Measurements from ENCODE around the gene DAD1.

DNA sequence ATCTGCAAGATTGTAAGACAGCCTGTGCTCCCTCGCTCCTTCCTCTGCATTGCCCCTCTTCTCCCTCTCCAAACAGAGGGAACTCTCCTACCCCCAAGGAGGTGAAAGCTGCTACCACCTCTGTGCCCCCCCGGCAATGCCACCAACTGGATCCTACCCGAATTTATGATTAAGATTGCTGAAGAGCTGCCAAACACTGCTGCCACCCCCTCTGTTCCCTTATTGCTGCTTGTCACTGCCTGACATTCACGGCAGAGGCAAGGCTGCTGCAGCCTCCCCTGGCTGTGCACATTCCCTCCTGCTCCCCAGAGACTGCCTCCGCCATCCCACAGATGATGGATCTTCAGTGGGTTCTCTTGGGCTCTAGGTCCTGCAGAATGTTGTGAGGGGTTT is 37.4 kb downstream of the DAD1 start:
- TF ChIP-seq, protein P1, sequence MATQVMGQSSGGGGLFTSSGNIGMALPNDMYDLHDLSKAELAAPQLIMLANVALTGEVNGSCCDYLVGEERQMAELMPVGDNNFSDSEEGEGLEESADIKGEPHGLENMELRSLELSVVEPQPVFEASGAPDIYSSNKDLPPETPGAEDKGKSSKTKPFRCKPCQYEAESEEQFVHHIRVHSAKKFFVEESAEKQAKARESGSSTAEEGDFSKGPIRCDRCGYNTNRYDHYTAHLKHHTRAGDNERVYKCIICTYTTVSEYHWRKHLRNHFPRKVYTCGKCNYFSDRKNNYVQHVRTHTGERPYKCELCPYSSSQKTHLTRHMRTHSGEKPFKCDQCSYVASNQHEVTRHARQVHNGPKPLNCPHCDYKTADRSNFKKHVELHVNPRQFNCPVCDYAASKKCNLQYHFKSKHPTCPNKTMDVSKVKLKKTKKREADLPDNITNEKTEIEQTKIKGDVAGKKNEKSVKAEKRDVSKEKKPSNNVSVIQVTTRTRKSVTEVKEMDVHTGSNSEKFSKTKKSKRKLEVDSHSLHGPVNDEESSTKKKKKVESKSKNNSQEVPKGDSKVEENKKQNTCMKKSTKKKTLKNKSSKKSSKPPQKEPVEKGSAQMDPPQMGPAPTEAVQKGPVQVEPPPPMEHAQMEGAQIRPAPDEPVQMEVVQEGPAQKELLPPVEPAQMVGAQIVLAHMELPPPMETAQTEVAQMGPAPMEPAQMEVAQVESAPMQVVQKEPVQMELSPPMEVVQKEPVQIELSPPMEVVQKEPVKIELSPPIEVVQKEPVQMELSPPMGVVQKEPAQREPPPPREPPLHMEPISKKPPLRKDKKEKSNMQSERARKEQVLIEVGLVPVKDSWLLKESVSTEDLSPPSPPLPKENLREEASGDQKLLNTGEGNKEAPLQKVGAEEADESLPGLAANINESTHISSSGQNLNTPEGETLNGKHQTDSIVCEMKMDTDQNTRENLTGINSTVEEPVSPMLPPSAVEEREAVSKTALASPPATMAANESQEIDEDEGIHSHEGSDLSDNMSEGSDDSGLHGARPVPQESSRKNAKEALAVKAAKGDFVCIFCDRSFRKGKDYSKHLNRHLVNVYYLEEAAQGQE (IDR thresholded peaks at IDR 0.05; ENCODE audit: insufficient read depth in 1 of 2, low read depth in 2 of 2, low read length in 2 of 2) = no peak
- TF ChIP-seq SIN3A (IDR thresholded peaks at IDR 0.05; ENCODE audit: borderline replicate concordance, insufficient read depth, low read length) (no peak), POLR2AphosphoS5 (IDR thresholded peaks at IDR 0.05; ENCODE audit: low read depth, low read length) (no peak), TAF1 (IDR thresholded peaks at IDR 0.05; ENCODE audit: borderline replicate concordance, insufficient read depth, low read length) (no peak)

Data from PFSK-1 (cell line).